ENCODE data around the gene ZNF821. TPM values are rescaled to one million over a fixed set of nuclear protein-coding genes. Genes with fewer than 3 reads are reported as not detected.

The ZNF821 gene, protein sequence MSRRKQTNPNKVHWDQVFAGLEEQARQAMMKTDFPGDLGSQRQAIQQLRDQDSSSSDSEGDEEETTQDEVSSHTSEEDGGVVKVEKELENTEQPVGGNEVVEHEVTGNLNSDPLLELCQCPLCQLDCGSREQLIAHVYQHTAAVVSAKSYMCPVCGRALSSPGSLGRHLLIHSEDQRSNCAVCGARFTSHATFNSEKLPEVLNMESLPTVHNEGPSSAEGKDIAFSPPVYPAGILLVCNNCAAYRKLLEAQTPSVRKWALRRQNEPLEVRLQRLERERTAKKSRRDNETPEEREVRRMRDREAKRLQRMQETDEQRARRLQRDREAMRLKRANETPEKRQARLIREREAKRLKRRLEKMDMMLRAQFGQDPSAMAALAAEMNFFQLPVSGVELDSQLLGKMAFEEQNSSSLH
- total RNA-seq: 6.7 TPM

DNA sequence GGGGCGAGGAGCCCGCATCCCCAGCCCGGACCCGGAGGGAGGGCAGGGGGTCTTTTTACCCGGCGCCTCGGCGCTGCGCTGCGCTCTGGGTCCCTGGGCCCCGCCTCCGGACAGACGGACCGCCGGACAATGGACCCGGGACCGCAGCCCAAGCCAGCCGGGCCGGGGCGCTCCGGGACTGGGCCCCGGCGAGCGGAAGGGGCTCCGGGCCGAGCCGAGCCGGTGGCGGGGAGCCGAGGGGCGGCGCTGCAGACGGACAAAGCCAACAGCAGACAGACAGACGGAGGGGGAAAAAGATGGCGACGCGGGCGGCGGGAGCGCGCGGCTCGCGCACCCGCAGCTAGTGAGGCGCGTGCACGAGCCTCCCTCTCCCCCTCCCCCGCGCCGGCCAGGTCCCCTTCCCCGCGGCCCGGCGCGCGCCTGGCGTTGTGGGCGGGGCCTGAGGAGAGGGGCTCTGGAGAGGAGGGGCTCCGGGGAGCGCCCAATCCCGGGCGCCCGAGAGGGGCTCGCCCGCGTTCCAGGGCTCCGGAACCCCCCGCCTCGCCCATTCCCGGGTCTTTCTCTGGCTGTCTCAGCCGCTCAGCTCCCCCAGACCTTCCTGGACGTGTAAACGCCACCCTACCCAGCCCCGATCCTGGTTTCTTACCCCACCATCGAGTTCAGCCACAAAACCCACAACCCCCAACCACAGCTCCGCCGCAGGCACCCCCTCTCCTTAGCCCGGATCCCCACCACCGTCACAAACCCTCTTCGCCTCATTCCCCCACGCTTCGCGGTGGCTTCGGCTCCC is at the start of gene ZNF821:
ZNF821 (minus strand) TSS at position 334 of the 790 bp plus-strand sequence. CDS start 4,236 bp downstream, outside the sequence.
- intact Hi-C loops (cut with DNase I): no loop called here
- ATAC-seq (peak; percentile 89), DNase-seq (ENCODE audit: low spot score) (peak; percentile 88)

- intact Hi-C loops (cut with DNase I): no loop called here
- ATAC-seq (no peak), DNase-seq (ENCODE audit: low spot score) (no peak)
Observed at GRCh38 chr16:71933017-71933416, 49.0 kb upstream of the ZNF821 start.

- DNase-seq (ENCODE audit: low spot score): no peak
- intact Hi-C loops (cut with DNase I): no loop called here
- ATAC-seq: no peak
Observed at GRCh38 chr16:71931599-71931998, 47.6 kb upstream of the ZNF821 start.

GRCh38 chr16:71931001-71931400 is 47.0 kb upstream of the ZNF821 start:
- intact Hi-C loops (cut with DNase I): no loop called here
- DNase-seq (ENCODE audit: low spot score) (no peak), ATAC-seq (no peak)

- intact Hi-C loops (cut with DNase I): no loop called here
- ATAC-seq (no peak), DNase-seq (ENCODE audit: low spot score) (no peak)
Observed at GRCh38 chr16:71930013-71930563, 46.1 kb upstream of the ZNF821 start.

DNA sequence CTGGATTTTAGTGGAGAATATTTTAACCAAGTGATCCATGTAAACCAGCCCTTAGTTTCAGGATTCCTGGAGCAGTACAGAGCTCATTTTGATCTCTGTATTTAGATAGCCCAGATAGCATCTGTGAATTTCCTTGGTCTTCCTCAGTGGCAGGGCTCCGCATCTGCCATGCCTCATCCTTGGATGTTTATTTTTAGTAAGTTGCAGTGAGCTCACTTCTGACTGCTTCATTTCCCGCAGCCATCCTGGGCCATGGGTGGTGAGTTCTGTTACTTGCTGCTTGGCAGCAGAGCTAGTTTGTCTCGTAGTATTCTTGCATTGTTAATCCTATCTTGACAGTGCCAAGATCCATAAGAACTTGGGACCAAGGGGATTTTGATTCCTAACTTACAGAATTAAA is 45.1 kb upstream of the ZNF821 start:
- no peak for DNase-seq (ENCODE audit: low spot score)
- intact Hi-C loops (cut with DNase I): no loop called here

GRCh38 chr16:71927787-71928186 is 43.8 kb upstream of the ZNF821 start:
- DNase-seq (ENCODE audit: low spot score) (no peak), ATAC-seq (peak; percentile 20)
- intact Hi-C loops (cut with DNase I): no loop called here

More for the DNA sequence above, 45.1 kb upstream of the ZNF821 start:
- no peak for ATAC-seq

DNA sequence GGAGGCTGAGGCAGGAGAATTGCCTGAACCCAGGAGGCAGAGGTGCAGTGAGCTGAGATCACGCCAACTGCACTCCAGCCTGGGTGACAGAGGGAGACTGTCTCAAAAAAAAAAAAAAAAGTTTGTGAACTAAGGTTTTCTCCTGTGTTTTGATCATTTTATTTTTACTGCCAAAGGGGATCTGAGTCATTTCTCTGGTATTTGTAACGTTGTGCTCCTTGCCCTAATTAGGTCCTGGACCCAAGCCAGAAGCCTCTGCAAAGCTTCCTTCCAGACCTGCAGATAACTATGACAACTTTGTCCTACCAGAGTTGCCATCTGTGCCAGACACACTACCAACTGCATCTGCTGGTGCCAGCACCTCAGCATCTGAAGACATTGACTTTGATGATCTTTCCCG is 43.4 kb upstream of the ZNF821 start:
- DNase-seq (ENCODE audit: low spot score) (no peak), ATAC-seq (peak; percentile 52)
- intact Hi-C loops (cut with DNase I): no loop called here

DNA sequence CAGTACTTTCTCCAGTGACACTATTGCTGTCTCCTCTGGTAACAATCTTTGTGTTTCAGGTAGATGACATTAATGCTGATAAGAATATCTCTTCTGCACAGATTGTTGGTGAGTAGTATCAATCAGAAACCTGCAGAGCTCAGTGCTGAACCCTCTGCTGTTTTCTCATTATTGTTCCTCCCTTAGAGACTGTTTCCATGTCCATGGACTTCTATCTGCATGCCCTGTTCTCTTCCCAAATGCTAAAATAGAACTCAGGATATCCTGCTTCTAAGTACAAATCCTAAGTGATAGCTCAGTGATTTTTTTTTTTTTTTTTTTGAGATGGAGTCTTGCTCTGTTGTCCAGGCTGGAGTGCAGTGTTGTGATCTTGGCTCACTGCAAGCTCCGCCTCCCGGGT is 40.7 kb upstream of the ZNF821 start:
- intact Hi-C loops (cut with DNase I): no loop called here
- ATAC-seq (no peak), DNase-seq (ENCODE audit: low spot score) (no peak)

- no peak for DNase-seq (ENCODE audit: low spot score)
Observed at GRCh38 chr16:71923941-71924690, 40.1 kb upstream of the ZNF821 start.

GRCh38 chr16:71920658-71921057 is 36.7 kb upstream of the ZNF821 start:
- no peak for ATAC-seq
- no peak for DNase-seq (ENCODE audit: low spot score)
- intact Hi-C loops (cut with DNase I): no loop called here

More at GRCh38 chr16:71923941-71924690, 40.1 kb upstream of the ZNF821 start:
- intact Hi-C loops (cut with DNase I): no loop called here
- ATAC-seq: no peak

- DNase-seq (ENCODE audit: low spot score) (no peak), ATAC-seq (no peak)
- intact Hi-C loops (cut with DNase I): no loop called here
Observed at GRCh38 chr16:71919035-71919434, 35.1 kb upstream of the ZNF821 start.

DNA sequence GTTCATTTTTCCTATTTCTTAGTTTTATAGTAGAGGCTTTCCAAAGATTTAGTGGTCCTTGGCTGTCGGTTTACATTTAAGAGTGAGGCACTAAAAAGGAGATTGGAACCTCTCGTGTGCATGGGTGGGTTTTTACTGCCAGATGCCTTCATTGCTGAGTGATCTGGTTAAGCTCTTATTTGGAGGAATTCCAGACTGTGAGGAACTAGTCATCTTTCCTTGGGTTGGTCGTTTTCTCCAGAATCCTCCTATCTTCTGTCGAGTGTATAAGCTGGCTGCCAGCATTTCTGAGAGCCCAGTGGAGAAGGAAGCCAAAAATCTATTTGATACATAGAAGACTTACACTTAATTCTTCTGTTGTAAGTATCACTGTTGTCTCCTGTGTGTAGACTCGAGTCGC is 33.9 kb upstream of the ZNF821 start:
- DNase-seq (ENCODE audit: low spot score) (no peak), ATAC-seq (no peak)
- intact Hi-C loops (cut with DNase I): no loop called here

- intact Hi-C loops (cut with DNase I): no loop called here
- DNase-seq (ENCODE audit: low spot score) (no peak), ATAC-seq (no peak)
Observed at GRCh38 chr16:71916397-71916920, 32.5 kb upstream of the ZNF821 start.

GRCh38 chr16:71915350-71915749 is 31.4 kb upstream of the ZNF821 start:
- ATAC-seq (no peak), DNase-seq (ENCODE audit: low spot score) (no peak)
- intact Hi-C loops (cut with DNase I): no loop called here

GRCh38 chr16:71914802-71915201 is 30.8 kb upstream of the ZNF821 start:
- DNase-seq (ENCODE audit: low spot score) (no peak), ATAC-seq (no peak)
- intact Hi-C loops (cut with DNase I): no loop called here

GRCh38 chr16:71912534-71913275 is 28.7 kb upstream of the ZNF821 start:
- DNase-seq (ENCODE audit: low spot score): no peak
- ATAC-seq: no peak
- intact Hi-C loops (cut with DNase I): no loop called here

GRCh38 chr16:71911121-71911520 is 27.1 kb upstream of the ZNF821 start:
- intact Hi-C loops (cut with DNase I): no loop called here
- DNase-seq (ENCODE audit: low spot score) (no peak), ATAC-seq (no peak)
